ENCODE measurements around the gene MRPL14.
"Not testable (repeated sequence)": the region's sequence is repeated elsewhere in the genome, so short reads cannot be mapped to it uniquely, and the experiment has no call there.

The MRPL14 gene

GRCh38 chr6:44149369-44150012 is 22.2 kb upstream of the MRPL14 start:
- no peak for DNase-seq

- no peak for DNase-seq
Observed at GRCh38 chr6:44148306-44148705, 21.1 kb upstream of the MRPL14 start.

- DNase-seq: no peak
Observed at GRCh38 chr6:44147256-44147655, 20.0 kb upstream of the MRPL14 start.

- DNase-seq: no peak
Observed at GRCh38 chr6:44146685-44147084, 19.4 kb upstream of the MRPL14 start.

GRCh38 chr6:44145839-44146238 is 18.6 kb upstream of the MRPL14 start:
- DNase-seq: no peak

GRCh38 chr6:44144536-44144935 is 17.3 kb upstream of the MRPL14 start:
- DNase-seq: not testable (repeated sequence)

GRCh38 chr6:44143731-44144130 is 16.5 kb upstream of the MRPL14 start:
- no peak for DNase-seq

GRCh38 chr6:44142835-44143234 is 15.6 kb upstream of the MRPL14 start:
- no peak for DNase-seq

GRCh38 chr6:44139351-44139743 is 12.1 kb upstream of the MRPL14 start:
- no peak for DNase-seq

- no peak for DNase-seq
Observed at GRCh38 chr6:44138717-44139350, 11.6 kb upstream of the MRPL14 start.

- no peak for DNase-seq
Observed at GRCh38 chr6:44135875-44136274, 8.6 kb upstream of the MRPL14 start.

GRCh38 chr6:44135173-44135758 is 8.0 kb upstream of the MRPL14 start:
- DNase-seq: no peak

- DNase-seq: no peak
Observed at GRCh38 chr6:44133981-44134711, 6.9 kb upstream of the MRPL14 start.

GRCh38 chr6:44133003-44133931 is 6.0 kb upstream of the MRPL14 start:
- DNase-seq: no peak

- DNase-seq: no peak
Observed at GRCh38 chr6:44132476-44132875, 5.2 kb upstream of the MRPL14 start.

- DNase-seq: no peak
Observed at GRCh38 chr6:44131892-44132291, 4.6 kb upstream of the MRPL14 start.

GRCh38 chr6:44129841-44130322 is 2.6 kb upstream of the MRPL14 start:
- no peak for DNase-seq

- DNase-seq: peak in 1 of 2 donors; percentile 20
Observed at GRCh38 chr6:44128020-44128917, 1.0 kb upstream of the MRPL14 start.

- peak; percentile 74 to 81 for DNase-seq
Observed at GRCh38 chr6:44126320-44127149, 717 bp downstream of the MRPL14 start.

GRCh38 chr6:44123544-44123943 is 3.7 kb downstream of the MRPL14 start:
- no peak for DNase-seq
